ENCODE measurements around the gene SOX18. TPM values are rescaled to one million over a fixed set of nuclear protein-coding genes. Genes with fewer than 3 reads are reported as not detected.

The SOX18 gene
- total and polyA plus RNA-seq, 2 of the 8 experiments (the other 6 are each of a cell fraction or from before 2014, with no cell fraction given), result 0.09 TPM; not detected in 1

DNA sequence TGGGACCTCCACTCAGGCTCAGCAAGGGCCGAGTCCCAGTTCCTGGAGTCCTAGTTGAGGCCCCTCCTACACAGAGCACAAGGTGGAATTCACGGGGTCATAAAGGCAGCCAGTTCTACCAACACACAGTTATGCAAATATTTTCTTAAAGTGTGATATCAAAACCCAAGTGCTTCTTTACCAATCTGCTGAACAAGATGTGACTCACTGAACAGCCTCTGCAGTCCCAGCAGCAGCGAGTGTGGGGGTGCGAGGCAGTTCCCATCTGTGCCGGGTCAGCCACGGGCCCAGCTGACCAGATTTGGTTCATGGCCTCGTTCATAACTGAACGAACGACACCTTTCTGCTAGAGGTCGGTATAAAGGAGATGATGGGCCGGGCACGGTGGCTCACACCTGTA is 9.1 kb upstream of the SOX18 start:
- H2BK120ac ChIP-seq (replicated peaks; ENCODE audit: low read depth, low read length), result no peak overlapping the region
- no peak overlapping the region for H2BK5ac ChIP-seq (ENCODE audit: low read depth, low read length)
- no peak overlapping the region for H3K14ac ChIP-seq (ENCODE audit: insufficient read length)
- no peak overlapping the region for H3K18ac ChIP-seq (ENCODE audit: extremely low read depth, low read length)
- FAIRE-seq, result no peak
- no peak overlapping the region for H2AFZ ChIP-seq (ENCODE audit: low read length)
- no peak overlapping the region for H3K27ac ChIP-seq (ENCODE audit: low read depth, low read length)
- no peak overlapping the region for H3K23ac ChIP-seq (ENCODE audit: insufficient read length)
- H2BK20ac ChIP-seq (ENCODE audit: low read length), result no peak overlapping the region
- no peak overlapping the region; the same call in 1 of the 2 replicates for H4K8ac ChIP-seq (ENCODE audit: extremely low read depth, insufficient read depth, low read length)
- H3K27me3 ChIP-seq (replicated peaks in 1 of 4; ENCODE audit: control insufficient read depth in 3 of 4, extremely low read depth in 1 of 4, insufficient read depth in 3 of 4, low read length in 3 of 4), result peaks cover 0 to 2% (median 0%) of the 10 kb centered on the region in 4 experiments; a peak in 2 of 7 replicates
- no peaks in the 10 kb centered on the region for H3K9me3 ChIP-seq (ENCODE audit: insufficient read depth in 2 of 2, low read depth in 1 of 2, low read length in 1 of 2)
- H4K20me1 ChIP-seq (replicated peaks in 1 of 2; ENCODE audit: control insufficient read depth in 1 of 2, insufficient read depth in 2 of 2, low read length in 2 of 2), result no peaks in the 10 kb centered on the region
- H4K91ac ChIP-seq (replicated peaks; ENCODE audit: insufficient read length, low read length), result no peak overlapping the region
- H3K79me1 ChIP-seq (ENCODE audit: low read depth, low read length), result no peaks in the 10 kb centered on the region
- no peaks in the 10 kb centered on the region for H3K36me3 ChIP-seq (ENCODE audit: control insufficient read depth in 2 of 4, insufficient read depth in 4 of 4, low read length in 3 of 4)
- peaks cover 0 to 22% (median 14%) of the 10 kb centered on the region in 4 experiments; a peak in 6 of 7 replicates for H3K4me1 ChIP-seq (replicated peaks in 1 of 4; ENCODE audit: control insufficient read depth in 3 of 4, insufficient read depth in 4 of 4, low read length in 3 of 4)
- no peak for TF ChIP-seq TBP (IDR thresholded peaks at IDR 0.05; ENCODE audit: low read depth, low read length)
- TF ChIP-seq TCF12 (IDR thresholded peaks at IDR 0.05; ENCODE audit: low read depth, low read length), result no peak
- no peak for TF ChIP-seq HDAC6 (IDR thresholded peaks at IDR 0.05; ENCODE audit: low read depth, low read length)
- TF ChIP-seq, protein P1, sequence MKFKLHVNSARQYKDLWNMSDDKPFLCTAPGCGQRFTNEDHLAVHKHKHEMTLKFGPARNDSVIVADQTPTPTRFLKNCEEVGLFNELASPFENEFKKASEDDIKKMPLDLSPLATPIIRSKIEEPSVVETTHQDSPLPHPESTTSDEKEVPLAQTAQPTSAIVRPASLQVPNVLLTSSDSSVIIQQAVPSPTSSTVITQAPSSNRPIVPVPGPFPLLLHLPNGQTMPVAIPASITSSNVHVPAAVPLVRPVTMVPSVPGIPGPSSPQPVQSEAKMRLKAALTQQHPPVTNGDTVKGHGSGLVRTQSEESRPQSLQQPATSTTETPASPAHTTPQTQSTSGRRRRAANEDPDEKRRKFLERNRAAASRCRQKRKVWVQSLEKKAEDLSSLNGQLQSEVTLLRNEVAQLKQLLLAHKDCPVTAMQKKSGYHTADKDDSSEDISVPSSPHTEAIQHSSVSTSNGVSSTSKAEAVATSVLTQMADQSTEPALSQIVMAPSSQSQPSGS (IDR thresholded peaks at IDR 0.05; ENCODE audit: low read length), result no peak
- TF ChIP-seq HDAC2 (IDR thresholded peaks at IDR 0.05; ENCODE audit: borderline replicate concordance in 1 of 2, low read depth in 2 of 2, low read length in 2 of 2), result no peak
- no peak overlapping the region for H3K9ac ChIP-seq (replicated peaks in 1 of 4; ENCODE audit: extremely low read depth in 1 of 4, low read depth in 3 of 4, low read length in 3 of 4)
- POLR2A ChIA-PET (ENCODE audit: partially characterized antibody), result no interaction called here
- DNase-seq (ENCODE audit: low read depth in 1 of 2, low spot score in 2 of 2), result no peak
- no peak overlapping the region for H3K4me2 ChIP-seq (ENCODE audit: insufficient read depth in 1 of 2, low read depth in 2 of 2, low read length in 2 of 2)
- H2BK15ac ChIP-seq (ENCODE audit: low read length), result no peak overlapping the region
- H2BK12ac ChIP-seq (ENCODE audit: low read depth, low read length), result no peak overlapping the region
- H3K79me2 ChIP-seq (ENCODE audit: control insufficient read depth in 1 of 2, insufficient read depth in 2 of 2, low read length in 2 of 2), result no peaks in the 10 kb centered on the region
- no peak overlapping the region for H2AK5ac ChIP-seq (ENCODE audit: low read depth, low read length)
- CTCF ChIA-PET (ENCODE audit: partially characterized antibody), result interaction anchor here (1.0 to 15.0 kb wide), 9 partner anchors 8 to 521 kb away, joined by 3 to 139 read pairs (median 6); partner anchors contain the start of genes C20orf204, LKAAEAR1, OPRL1 and PRPF6
- no peak overlapping the region for H4K5ac ChIP-seq (ENCODE audit: insufficient read length, low read depth, low read length)
- H3K4ac ChIP-seq (replicated peaks; ENCODE audit: insufficient read length, low read depth, low read length), result no peak overlapping the region
- H3K23me2 ChIP-seq (ENCODE audit: low read depth, low read length), result no peaks in the 10 kb centered on the region; the same call in 1 of the 2 replicates
- no peak overlapping the region for H3K56ac ChIP-seq (replicated peaks; ENCODE audit: insufficient read length, low read depth, low read length)
- 87% methylated on average over 12 of the region's 12 CpGs; no CpG with 5 or more reads in 1 of the 2 experiments for WGBS, 2 experiments (ENCODE audit: extremely low coverage in 1 of 2, insufficient coverage in 1 of 2, insufficient read length in 1 of 2, insufficient replicate concordance in 2 of 2, low coverage in 1 of 2, low lambda C conversion rate in 2 of 2, missing lambda C conversion rate in 1 of 2)
- no peak overlapping the region for H3K4me3 ChIP-seq (ENCODE audit: extremely low read depth in 1 of 4, insufficient read depth in 2 of 4, low read depth in 3 of 4, low read length in 4 of 4)

Measured in H1 (cell line).